ENCODE data around the gene SORCS2. TPM values are rescaled to one million over a fixed set of nuclear protein-coding genes. Genes with fewer than 3 reads are reported as not detected.
A peak's percentile ranks its signal among the peaks of the same experiment; 100 is the strongest.

The SORCS2 gene
- total and polyA plus RNA-seq, 2 experiments from 2014 or later = 0.38 to 1.4 TPM

GRCh38 chr4:7354927-7355326 lies 162.6 kb downstream of the SORCS2 start:
- Histone ChIP-seq H3K4me1 (ENCODE audit: insufficient read depth) (peaks cover 14% of the 10 kb centered on the region), H3K9me3 (ENCODE audit: low read depth) (no peaks in the 10 kb centered on the region), H3K27ac (no peak overlapping the region), H3F3A (ENCODE audit: insufficient read depth) (peaks cover 8% of the 10 kb centered on the region; the same call in 1 of the 2 replicates), H3K4me2 (ENCODE audit: unreplicated experiment) (peak overlapping the region; percentile 9), H3K79me2 (ENCODE audit: insufficient read depth) (no peaks in the 10 kb centered on the region), H2AFZ (no peak overlapping the region), H4K20me1 (ENCODE audit: insufficient read depth) (no peaks in the 10 kb centered on the region), H3K27me3 (replicated peaks; ENCODE audit: insufficient read depth) (peaks cover 14% of the 10 kb centered on the region), H3K4me3 (no peak overlapping the region), H3K9ac (no peak overlapping the region), H3K9me2 (ENCODE audit: insufficient read depth) (no peaks in the 10 kb centered on the region), H3K36me3 (ENCODE audit: low read depth) (no peaks in the 10 kb centered on the region)
- in situ Hi-C loops (cut with MboI) = no loop called here
- WGBS, 2 experiments (ENCODE audit: low coverage in 1 of 2, low lambda C conversion rate in 2 of 2, missing lambda C conversion rate in 2 of 2) = 42 to 47% methylated on average over 5 of the region's 5 CpGs
- peak; percentile 62 for DNase-seq
- no peak for TF ChIP-seq EZH2phosphoT487 (IDR thresholded peaks at IDR 0.05; ENCODE audit: insufficient read depth, low read depth)
- no peak for TF ChIP-seq EZH2 (IDR thresholded peaks at IDR 0.05; ENCODE audit: insufficient read depth, poor library complexity, severe bottlenecking)

- no peaks in the 10 kb centered on the region for H4K20me1 ChIP-seq (ENCODE audit: insufficient read depth)
- no peaks in the 10 kb centered on the region for H3K36me3 ChIP-seq (ENCODE audit: low read depth)
- no peak for DNase-seq
- H3K9me3 ChIP-seq (ENCODE audit: low read depth) = no peaks in the 10 kb centered on the region
- in situ Hi-C loops (cut with MboI) = no loop called here
- H3K4me3 ChIP-seq = no peak overlapping the region
- no peaks in the 10 kb centered on the region for H3K9me2 ChIP-seq (ENCODE audit: insufficient read depth)
- H3K9ac ChIP-seq = no peak overlapping the region
- TF ChIP-seq EZH2phosphoT487 (IDR thresholded peaks at IDR 0.05; ENCODE audit: insufficient read depth, low read depth) = no peak
- TF ChIP-seq EZH2 (IDR thresholded peaks at IDR 0.05; ENCODE audit: insufficient read depth, poor library complexity, severe bottlenecking) = no peak
- peaks cover 14% of the 10 kb centered on the region for H3K4me1 ChIP-seq (ENCODE audit: insufficient read depth)
- H2AFZ ChIP-seq = no peak overlapping the region
- H3K27me3 ChIP-seq (replicated peaks; ENCODE audit: insufficient read depth) = peaks cover 9% of the 10 kb centered on the region
- no peak overlapping the region for H3K4me2 ChIP-seq (ENCODE audit: unreplicated experiment)
- no peaks in the 10 kb centered on the region for H3K79me2 ChIP-seq (ENCODE audit: insufficient read depth)
- WGBS, 2 experiments (ENCODE audit: low coverage in 1 of 2, low lambda C conversion rate in 2 of 2, missing lambda C conversion rate in 2 of 2) = 94 to 100% methylated on average over 3 of the region's 3 CpGs
- peaks cover 8% of the 10 kb centered on the region; the same call in 1 of the 2 replicates for H3F3A ChIP-seq (ENCODE audit: insufficient read depth)
- no peak overlapping the region for H3K27ac ChIP-seq
Measured at GRCh38 chr4:7355795-7356194, 163.5 kb downstream of the SORCS2 start.

- H3K79me2 ChIP-seq (ENCODE audit: insufficient read depth) = no peaks in the 10 kb centered on the region
- 89 to 92% methylated on average over 12 of the region's 12 CpGs for WGBS, 2 experiments (ENCODE audit: low coverage in 1 of 2, low lambda C conversion rate in 2 of 2, missing lambda C conversion rate in 2 of 2)
- H3K9me3 ChIP-seq (ENCODE audit: low read depth) = no peaks in the 10 kb centered on the region
- H2AFZ ChIP-seq = no peak overlapping the region
- H3F3A ChIP-seq (ENCODE audit: insufficient read depth) = peaks cover 8% of the 10 kb centered on the region; the same call in 1 of the 2 replicates
- H3K27ac ChIP-seq = no peak overlapping the region
- no peak overlapping the region for H3K4me2 ChIP-seq (ENCODE audit: unreplicated experiment)
- H3K9me2 ChIP-seq (ENCODE audit: insufficient read depth) = no peaks in the 10 kb centered on the region
- DNase-seq = no peak
- TF ChIP-seq EZH2phosphoT487 (IDR thresholded peaks at IDR 0.05; ENCODE audit: insufficient read depth, low read depth) (no peak), EZH2 (IDR thresholded peaks at IDR 0.05; ENCODE audit: insufficient read depth, poor library complexity, severe bottlenecking) (no peak)
- H3K4me1 ChIP-seq (ENCODE audit: insufficient read depth) = peaks cover 14% of the 10 kb centered on the region
- no peak overlapping the region for H3K4me3 ChIP-seq
- in situ Hi-C loops (cut with MboI) = no loop called here
- H3K27me3 ChIP-seq (replicated peaks; ENCODE audit: insufficient read depth) = peaks cover 2% of the 10 kb centered on the region; the same call in 1 of the 2 replicates
- no peaks in the 10 kb centered on the region for H4K20me1 ChIP-seq (ENCODE audit: insufficient read depth)
- H3K9ac ChIP-seq = no peak overlapping the region
- no peaks in the 10 kb centered on the region for H3K36me3 ChIP-seq (ENCODE audit: low read depth)
Measured at GRCh38 chr4:7356667-7357310, 164.5 kb downstream of the SORCS2 start.

DNA sequence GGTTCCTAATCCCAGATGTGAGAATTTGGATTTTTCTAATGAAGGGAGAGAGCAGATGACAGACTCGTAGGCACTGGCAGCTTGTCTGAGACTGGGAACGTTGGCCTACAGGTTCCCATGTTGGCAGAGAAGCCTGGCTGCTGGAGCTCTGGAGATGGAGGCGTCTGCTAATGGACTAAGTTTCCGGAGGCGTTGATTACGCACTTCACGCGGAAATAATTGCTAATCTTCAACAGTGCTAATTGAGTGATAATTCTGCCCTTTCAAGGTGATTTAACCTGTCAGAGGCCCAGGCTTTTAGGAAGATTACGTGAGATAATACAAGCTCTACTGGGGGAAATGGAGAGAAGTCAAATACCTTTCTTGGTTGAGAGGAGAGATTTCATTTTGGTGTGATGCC lies 165.0 kb downstream of the SORCS2 start:
- H3F3A ChIP-seq (ENCODE audit: insufficient read depth) = peaks cover 8% of the 10 kb centered on the region; the same call in 1 of the 2 replicates
- H3K9me3 ChIP-seq (ENCODE audit: low read depth) = no peaks in the 10 kb centered on the region
- H4K20me1 ChIP-seq (ENCODE audit: insufficient read depth) = no peaks in the 10 kb centered on the region
- H3K27me3 ChIP-seq (replicated peaks; ENCODE audit: insufficient read depth) = no peaks in the 10 kb centered on the region; the same call in 1 of the 2 replicates
- H3K9me2 ChIP-seq (ENCODE audit: insufficient read depth) = no peaks in the 10 kb centered on the region
- no peak overlapping the region for H3K9ac ChIP-seq
- no peaks in the 10 kb centered on the region for H3K36me3 ChIP-seq (ENCODE audit: low read depth)
- no peak overlapping the region for H3K27ac ChIP-seq
- H3K4me2 ChIP-seq (ENCODE audit: unreplicated experiment) = no peak overlapping the region
- H3K4me3 ChIP-seq = no peak overlapping the region
- WGBS, 2 experiments (ENCODE audit: low coverage in 1 of 2, low lambda C conversion rate in 2 of 2, missing lambda C conversion rate in 2 of 2) = 97 to 98% methylated on average over 9 of the region's 9 CpGs
- no peak for DNase-seq
- H3K79me2 ChIP-seq (ENCODE audit: insufficient read depth) = no peaks in the 10 kb centered on the region
- TF ChIP-seq EZH2phosphoT487 (IDR thresholded peaks at IDR 0.05; ENCODE audit: insufficient read depth, low read depth) (no peak), EZH2 (IDR thresholded peaks at IDR 0.05; ENCODE audit: insufficient read depth, poor library complexity, severe bottlenecking) (no peak)
- in situ Hi-C loops (cut with MboI) = no loop called here
- peaks cover 14% of the 10 kb centered on the region for H3K4me1 ChIP-seq (ENCODE audit: insufficient read depth)
- H2AFZ ChIP-seq = no peak overlapping the region

All from GM23248 (cell line).